DMS153 treated with DMSO at 0.1 percent for 48 hours (cell line): ENCODE data around the gene SSBP3.
A peak's percentile ranks its signal among the peaks of the same experiment; 100 is the strongest.

Experiments
- DNase-seq: peaks from one replicate; lab custom pipeline; 2025; ENCODE audit not compliant: unreplicated experiment; lab: John Stamatoyannopoulos, UW

Gene SSBP3

DNA sequence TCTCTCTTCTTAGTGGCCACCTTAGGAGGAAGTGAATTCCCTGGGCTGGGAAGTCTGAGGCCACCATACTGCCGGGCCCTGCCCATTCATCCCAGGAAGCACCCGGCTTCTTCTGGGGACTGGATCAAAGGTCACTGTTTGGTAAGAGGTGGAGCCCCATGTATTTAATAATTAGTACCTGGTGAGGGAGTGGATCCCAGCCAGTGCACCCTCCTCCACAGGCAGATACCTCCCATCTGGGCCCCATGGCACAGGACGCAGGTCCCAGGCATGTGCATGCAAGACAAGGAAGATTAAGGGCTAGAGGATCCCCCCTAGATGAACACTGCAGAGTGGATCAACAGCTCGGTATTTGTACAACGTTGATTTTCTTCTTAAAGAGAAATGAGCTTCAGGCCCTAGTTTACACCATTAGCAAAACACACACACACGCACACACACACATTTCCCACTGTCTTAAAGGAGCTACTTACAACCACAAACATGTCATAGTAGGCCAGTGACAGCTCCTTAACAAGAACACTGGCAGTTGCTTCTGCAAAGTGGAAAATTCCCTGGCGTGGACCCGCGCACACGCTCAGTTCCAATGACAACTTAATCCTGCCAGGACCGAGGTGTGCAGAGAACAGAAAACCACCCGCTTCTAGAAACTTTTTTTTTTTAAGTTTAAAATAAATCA lies 115.5 kb downstream of the SSBP3 start:
- no peak for DNase-seq

DNA sequence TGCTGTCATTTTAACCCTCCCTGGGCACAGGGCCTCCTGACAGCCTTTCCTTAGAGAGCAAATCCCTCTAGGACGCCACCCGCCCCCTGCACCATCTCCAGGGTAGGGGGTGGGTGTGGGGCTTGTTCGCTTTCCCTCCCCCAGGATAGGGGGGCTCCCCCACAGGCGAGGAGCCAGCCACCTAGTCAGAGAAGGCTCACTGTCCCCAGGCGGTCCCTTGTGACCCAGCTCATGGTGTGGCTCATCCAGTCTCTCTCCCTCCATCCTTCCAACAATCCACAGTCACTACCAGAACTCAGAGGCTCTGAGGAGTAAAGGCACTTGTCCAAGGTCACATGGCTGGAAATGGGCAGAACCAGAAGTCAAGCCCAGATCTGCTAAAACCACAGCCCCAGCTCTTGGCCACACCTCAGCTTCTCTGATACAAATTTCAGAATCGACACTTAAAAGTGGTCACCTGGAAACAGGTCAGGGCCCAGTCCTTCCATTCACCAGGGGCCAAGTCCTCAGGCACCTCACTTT lies 116.4 kb downstream of the SSBP3 start:
- no peak for DNase-seq

DNA sequence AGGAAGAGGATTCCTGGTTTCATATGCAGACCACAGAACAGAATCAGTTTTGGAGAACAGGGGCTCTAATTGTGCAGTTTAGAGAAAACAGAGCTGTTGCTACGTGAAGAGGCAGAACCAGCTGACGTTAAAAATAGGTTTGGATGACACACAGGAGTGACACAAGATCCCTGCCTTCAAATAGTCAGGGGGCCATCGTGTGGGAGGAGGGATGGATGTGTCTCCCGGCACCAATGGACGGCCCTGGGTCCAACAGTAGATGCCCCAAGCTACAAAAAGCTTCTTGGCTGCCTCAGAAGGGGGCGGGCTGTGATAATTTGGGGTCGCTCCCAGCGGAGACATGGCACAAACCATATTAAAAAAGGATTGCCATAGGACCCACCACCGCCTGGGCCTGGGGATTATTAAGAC lies 118.4 kb downstream of the SSBP3 start:
- DNase-seq: no peak

DNA sequence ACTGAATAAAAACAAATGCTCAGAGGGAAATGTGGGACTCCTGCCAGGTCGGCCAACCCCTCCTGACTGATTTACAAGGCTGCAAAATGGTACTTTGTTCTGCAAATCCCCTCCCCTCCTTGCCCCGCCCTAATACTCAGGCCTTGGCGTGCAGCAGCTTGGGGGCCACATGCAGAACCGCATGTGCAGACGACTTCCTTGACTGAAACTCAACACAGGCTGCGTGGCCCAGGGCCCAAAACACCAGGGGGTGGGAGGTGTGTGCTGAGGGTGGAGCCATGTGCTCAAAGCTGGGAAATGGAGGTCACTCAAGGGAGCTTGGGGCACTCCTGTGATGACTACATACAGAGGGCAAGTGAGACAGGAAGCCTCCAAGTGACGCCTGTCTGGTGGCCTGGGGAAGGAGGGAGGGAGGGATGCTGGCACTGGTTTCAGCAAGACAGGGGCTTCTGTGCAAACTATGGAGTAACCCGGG lies 119.0 kb downstream of the SSBP3 start:
- DNase-seq: peak; percentile 39

DNA sequence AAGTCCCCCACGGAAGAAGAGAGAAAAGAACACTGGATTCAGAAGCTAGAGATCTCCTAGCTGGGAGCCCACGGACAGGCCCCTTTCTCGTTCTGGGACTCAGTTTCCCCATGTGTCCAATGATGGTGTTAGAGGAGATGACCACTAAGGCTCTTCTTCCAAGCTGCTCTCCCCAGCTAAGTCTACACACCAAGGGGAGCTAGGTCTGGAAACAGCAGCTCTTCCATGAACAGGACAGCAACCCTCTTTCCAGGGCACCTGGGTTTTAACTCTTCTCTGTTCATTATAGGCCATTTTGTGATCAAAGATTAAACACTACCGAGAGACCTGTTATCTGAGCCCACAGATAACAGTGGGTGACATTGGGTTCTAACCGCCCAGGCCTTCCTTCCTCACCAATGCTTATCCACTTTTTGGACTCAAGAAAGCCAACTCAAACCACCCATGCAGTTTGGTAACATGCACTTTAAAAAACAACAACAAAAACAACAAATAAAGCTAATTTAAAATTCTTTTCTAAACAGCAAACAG lies 120.3 kb downstream of the SSBP3 start:
- no peak for DNase-seq

DNA sequence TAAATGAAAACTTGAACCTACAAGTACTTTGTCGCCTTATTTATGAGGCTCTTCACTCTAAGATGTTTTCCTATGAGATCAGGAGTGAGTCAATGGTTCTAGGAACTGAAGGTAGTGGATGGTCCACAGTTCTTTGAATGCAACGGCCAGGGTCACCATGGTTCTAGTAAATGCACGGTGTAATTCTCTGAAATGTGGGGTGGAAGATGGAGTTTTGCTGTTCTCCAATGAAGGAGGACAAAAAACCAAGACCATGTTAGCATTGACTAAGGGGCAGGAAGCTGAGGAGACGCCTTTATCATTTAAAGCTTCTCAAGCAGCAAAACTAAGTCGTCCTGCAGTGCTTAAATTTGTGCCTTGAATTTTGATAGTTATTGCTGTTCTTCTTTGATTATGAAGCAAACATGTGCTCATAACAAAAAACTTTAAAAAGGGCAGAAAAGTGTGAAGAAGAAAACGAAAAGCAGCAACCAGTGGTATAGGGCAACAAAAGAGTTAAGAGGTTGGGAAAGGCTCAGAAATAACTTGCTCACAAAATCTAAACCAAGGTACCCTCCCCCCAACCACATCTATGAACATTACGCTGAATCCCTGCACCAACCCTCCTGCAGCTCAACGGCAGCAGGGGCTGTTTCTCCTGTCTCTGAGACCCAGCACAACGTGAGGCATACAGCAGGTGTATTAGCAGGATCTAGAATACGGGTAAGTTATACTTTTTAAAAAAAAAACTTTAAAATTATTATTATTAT lies 121.2 kb downstream of the SSBP3 start:
- no peak for DNase-seq

DNA sequence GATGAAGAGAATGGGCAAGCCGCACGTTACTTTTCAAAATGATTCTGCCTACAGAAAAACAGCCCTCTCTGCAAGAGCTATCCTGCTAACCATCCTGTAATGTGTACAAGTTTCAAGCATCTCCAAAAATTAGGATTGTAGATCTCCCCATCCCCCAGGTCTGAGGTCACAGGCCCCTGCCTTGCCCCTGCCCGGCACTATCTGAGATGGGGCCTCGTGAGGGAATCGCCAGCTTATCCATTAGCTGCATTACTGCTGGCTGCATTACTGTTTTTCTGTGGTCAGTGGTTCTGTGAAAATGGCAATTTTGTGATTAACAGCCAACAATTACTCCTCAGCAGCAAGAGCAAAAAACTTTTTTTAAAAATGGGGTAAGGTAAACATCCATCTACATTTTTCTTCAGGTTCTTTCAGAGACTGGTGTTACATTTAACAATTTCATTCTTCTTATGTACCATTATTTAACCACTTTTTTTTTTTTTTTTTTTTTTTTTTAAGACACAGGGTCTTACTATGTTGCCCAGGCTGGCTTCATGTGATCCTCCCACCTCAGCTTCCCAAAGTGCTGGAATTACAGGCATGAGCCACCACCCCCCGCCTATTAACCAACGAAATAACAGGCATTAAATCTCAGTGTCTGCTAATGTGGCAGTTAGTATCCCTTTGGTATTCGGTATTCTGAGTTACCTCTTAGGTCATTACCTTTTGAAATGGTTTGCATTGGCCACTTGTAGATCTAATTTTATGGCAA lies 122.4 kb downstream of the SSBP3 start:
- DNase-seq: no peak

DNA sequence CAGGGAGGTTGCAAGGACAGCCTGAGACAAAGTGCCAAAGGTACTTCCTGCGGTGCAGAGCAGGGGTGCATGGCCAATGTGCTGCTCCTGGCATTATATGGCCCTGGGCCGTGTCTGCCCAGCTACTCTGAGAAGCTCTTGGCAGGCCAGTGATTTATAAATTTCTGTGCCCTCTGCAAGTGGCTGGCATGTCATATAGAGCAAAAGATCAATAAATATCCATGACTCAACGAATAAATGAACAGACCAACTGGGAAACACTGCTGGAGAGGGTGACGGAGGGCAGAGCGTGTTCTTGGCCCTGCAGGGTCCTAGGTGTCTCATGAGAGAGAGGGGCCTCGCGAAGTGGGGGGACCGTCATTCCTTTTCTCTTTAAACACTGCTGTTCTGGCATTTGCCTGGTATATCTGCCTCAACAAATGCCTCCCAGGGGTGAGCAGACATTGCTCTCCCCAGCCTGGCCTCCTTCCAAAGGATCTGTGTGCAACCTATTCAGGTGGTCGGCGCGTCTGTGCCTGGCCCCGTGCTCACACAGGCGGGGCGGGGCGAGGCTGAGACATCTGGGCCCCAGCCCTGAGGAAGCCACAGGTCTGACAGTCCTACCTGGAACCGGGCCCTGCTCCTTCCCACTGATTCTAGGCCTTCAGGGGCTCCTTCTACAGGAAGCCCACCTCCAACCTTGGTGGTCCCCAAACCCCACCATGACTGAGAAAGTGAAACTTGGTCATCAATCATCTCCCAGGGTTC lies 123.9 kb downstream of the SSBP3 start:
- no peak for DNase-seq

DNA sequence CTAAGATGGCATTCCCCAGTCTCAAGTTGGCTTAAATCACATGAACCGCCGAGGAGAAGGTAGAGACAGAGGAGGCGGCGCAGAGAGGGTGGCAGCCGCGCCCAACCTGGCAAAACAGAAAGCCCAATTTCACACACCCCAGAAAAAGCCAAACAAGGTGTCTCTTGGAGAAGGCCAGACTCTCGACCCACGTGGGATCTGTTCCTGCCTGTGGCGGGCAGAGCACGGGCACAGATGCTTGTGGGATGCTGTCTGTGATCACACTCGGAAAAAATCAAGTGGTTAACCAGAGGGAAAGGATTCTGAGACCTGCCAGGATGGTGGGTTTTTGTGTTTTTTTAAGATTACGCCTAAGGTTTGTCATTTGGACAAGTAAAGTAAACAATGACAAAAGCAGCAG lies 125.5 kb downstream of the SSBP3 start:
- no peak for DNase-seq

DNA sequence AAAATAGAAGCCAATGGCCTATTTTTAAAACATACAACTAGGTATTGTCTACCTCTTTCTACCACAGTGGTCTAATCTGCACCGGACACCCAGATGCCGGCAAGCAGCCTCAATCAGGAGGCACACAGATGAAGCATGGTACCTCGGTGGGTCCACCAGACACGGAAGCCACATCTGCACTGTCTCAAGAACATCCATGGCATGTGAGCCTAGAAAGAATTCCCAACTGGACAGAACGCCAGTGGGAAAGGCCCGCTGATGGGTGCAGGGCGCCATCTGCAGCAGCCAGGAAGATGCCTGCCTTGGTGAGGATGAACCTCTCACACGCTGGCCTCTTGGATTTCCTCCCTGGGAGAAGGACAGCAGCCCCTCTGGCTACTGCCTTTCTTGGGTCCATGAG lies 126.7 kb downstream of the SSBP3 start:
- no peak for DNase-seq

DNA sequence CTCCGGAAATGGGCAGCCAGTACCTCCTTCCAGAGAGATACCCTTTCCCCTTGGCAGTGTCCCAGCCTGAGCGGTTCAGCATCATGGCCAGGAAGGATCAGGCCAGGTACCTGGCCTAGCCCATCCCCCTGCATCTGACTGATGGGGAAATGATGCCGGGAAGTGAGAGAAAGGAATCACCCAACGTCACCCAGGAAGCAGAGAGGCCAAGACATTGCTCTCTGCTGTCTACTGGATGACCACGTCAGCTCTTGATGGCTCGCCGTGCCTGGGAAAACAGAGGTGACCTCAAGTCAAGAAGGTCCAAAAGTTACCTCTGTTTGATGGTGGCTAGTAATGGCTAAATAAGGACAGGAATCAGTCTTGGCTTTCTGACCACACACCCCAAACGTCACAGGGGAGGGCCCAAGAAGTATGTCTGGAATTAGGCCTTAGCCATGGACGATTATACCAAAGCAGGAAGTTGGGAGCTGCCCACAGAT lies 127.2 kb downstream of the SSBP3 start:
- no peak for DNase-seq

DNA sequence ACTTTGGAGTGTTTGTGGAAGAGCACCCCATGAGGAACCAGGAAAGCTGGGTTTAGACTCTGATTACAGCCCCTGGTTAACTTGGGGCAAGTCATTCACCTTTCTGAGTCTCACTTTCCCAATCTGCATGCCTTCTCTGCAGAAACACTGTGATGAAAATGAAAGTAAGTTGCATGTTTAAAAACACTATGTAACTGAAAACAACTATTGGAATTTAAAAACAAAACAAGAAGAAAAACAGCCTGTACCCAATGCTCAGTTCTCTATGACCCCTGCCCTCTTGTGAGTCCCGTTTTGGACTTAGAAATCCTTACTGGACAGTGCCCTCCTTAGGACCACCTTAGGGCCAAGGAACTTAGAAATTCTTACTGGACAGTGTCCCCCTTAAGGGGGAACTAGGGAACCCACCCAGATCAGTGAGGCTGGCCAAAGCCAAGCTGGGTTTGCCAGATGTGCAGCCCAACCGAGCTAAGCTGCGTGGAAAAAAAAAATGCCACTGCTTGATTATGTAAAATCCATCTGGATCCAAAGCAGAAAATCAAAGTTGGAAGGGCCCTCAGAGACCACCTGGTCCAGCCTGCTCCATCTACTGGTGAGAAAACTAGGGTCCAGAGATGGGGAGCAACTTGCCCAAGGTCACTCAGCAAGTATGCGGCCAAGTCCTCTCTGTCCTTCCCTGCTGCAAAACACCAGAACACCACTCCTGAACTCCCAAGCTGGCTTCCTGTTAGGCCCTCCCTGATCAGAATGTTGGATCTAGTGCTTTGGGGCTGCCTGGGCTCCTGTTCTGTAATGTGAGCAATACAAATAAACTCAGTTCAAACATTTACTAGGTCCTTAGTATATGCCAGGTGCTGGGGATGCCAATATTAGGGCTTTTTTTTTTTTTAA lies 128.5 kb downstream of the SSBP3 start:
- DNase-seq: no peak

DNA sequence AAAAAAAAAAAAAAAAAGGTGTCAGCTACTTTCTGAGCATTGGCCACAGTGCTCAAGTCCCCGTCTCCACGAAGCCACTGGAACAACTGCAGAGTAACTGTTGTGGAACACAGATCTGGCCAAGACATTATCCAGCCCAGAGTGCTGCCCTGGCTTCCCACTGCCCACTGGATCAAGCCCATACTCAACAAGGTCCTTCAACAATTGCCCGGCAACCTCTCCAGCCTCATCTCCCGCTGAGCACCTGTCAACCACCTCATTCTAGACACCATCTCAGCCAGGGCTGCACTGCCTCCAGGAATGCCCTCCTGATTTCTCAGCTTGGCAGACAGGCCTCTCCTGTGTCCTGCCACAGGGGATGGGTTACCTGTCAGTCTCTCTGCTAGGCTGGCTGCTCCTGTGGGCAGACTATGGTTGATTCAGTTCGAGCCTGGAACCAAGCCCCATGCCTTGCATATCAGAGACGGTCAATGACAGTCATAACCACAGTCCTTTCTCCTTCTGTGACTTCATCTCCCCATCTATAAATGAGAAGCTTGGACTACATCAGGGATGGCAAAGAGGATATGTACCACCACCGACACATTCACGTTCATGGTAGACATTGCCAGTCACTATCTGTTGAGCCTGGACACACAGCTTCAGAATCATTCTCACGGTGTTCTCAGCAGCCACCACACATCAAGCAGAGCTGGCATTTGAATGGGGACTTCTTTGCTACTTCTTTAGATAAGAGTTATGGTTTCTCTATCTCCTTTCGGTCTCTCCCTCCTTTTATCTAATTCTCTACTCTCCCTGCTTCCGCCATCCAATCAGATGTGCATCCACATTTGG lies 129.4 kb downstream of the SSBP3 start:
- no peak for DNase-seq

DNA sequence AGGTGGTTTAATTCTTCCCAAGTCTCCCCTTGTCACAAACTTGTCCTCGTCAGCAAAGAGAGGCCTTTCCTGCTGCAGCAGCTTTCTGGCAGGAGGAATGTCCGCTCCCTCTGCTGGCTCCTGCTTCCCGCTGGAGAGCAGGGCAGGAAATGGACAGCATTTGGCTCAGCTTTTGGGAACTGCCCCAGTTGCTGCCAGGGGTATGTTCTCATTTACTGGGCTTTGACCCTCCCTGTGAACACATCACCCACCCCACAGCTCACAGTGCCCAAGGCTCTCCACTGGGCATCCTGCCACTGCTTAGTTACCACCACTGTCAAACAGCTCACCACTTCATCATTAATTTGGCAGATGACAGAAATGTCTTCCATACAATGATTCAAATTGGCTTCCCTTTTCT lies 130.8 kb downstream of the SSBP3 start:
- DNase-seq: no peak

DNA sequence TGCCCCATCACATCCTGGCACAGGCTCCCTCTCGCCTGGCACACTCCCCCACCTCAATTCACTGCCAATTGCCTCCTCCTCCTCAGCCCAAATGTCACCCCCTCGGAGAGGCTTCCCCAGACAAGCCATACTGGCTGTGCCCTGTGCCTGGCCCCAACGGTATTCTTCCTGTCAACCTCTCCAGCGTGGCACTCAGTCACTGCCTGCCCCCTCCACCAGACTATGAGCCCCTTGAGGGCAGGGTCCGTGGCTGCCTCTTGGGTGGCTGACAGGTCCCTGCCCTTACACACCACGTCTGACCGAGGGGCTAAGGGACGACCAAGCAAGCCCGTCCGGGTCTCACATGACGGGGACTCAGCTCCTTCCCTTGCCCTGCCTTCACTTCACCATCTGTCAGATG lies 131.3 kb downstream of the SSBP3 start:
- no peak for DNase-seq

DNA sequence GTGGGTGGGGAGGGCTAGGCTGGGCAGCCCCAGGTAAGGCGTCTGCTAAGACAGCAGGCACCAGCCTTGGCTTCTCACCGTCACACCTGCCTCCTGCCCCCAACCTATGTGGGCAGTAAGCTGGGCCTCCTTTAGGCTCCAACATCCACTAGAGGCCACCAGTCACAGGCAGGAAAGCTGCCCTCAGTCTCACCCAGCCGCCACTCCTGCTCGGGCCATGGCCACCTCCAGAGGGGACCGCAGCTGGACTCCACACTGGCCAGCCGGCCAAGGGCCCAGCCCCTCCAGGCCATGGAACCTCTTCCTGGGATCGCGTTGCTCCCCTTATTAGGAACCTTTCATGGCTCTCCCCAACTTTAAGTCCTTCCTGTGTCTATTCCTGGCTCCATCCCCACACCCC lies 131.7 kb downstream of the SSBP3 start:
- DNase-seq: no peak

DNA sequence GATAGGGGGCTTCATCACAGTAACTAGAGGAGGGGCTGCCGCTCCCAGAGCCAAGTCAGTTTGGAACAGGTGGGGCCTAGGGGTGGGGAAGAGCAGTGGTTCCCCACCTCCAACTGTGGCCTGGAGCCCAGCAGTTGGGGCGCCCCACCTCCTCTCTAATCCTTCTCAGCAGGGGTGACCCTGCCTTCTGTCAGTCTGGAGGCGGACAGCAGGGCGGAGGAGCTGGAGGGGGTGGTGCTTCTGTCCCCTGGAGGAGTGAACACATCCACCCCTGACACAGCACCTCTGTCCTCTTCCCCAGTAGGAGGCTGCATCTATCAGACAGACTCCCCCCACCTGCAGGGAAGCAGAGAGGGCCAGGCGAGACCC lies 132.4 kb downstream of the SSBP3 start:
- DNase-seq: no peak

DNA sequence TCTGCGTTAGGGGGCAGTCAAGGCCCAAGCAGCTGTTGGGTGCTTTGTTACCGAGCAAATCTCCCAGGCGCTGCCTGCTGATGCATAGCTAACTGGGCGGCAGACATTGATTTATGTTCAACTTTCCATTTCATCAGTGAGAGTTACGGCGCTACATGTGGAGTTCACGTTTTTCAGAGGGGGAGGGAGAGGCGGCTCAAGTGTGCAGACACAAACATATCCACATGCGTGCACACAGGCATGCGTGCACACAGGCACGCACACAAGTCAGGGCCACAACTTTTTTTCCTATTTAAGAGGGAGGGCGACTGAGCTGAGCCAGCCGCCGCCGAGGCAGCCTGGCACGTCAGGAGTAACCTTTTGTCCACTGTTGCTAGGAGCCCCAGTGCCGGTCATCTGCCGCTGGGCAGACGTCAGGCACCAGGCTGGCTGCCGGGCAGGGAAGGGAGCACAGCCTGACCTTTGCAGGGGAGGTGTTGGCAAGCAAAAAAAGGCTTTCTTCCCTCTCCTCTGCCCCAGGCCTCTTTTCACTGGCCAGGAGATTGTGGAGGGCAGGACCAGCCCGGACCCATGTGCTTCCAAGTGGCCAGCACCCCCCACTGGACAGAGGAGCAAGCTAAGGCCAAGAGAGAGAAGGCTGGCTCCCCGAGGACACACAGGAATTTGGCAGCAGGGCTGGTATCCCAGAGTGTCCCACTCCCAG lies 133.0 kb downstream of the SSBP3 start:
- peak; percentile 80 for DNase-seq
